ENCODE data around the gene FDX2. TPM values are rescaled to one million over a fixed set of nuclear protein-coding genes. Genes with fewer than 3 reads are reported as not detected.

FDX2 gene
- total RNA-seq, 1 experiment from 2014 or later: 26.2 TPM

DNA sequence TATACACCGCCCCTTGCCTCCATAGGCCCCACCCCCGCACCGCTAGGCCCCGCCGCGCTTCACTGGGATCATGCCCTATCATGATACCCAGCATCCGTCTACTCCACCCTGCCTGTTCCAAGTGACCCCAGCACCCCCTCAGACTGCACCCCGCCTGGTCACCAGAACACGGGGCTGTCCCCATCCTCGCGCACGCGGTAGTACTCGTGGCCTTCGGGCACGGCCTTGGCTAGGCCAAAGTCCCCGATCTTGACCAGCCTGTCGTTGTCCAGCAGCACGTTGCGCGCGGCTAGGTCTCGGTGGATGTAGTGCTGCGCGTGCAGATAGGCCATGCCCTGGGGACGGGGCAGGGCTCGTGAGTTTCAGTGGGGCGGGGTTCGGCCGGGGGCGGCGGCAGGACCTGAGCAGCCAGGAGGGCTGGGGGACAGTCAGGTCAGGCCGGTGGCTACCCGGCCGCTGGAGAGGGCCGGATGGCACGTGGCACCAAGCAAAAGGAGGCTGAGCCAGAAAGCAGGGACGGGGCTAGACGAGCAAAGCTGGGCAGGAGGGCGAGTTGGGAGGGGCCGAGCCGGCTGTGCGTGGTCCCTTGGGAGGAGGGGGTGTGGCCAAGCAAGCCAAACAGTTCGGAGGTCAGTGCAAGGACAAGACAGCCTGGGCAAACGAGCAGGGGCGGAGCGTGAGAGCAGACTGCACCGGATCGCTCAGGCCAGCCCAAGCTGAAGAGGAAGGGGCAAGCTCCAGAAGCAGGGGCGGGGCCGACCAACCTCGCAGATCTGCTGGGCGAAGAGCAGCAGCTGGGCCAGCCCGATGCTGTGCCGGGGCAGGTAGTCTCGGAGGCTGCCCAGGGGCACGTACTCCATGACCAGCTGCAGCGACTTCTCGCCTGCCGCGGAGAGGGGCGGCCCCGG is 37.2 kb upstream of the FDX2 start (continued):
- TF ChIP-seq, protein P1, sequence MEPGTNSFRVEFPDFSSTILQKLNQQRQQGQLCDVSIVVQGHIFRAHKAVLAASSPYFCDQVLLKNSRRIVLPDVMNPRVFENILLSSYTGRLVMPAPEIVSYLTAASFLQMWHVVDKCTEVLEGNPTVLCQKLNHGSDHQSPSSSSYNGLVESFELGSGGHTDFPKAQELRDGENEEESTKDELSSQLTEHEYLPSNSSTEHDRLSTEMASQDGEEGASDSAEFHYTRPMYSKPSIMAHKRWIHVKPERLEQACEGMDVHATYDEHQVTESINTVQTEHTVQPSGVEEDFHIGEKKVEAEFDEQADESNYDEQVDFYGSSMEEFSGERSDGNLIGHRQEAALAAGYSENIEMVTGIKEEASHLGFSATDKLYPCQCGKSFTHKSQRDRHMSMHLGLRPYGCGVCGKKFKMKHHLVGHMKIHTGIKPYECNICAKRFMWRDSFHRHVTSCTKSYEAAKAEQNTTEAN (CRISPR knock-in tag; IDR thresholded peaks at IDR 0.05): 0 out of 2 replicates have a peak, but pooled peaks have one; percentile 50
- TF ChIP-seq ESRRA (CRISPR knock-in tag; IDR thresholded peaks at IDR 0.05; ENCODE audit: borderline replicate concordance) (peak; percentile 33; the same call in 1 of the 2 replicates), ZNF232 (CRISPR knock-in tag; IDR thresholded peaks at IDR 0.05) (peak; percentile 45; the same call in 1 of the 2 replicates), JUN (CRISPR knock-in tag; IDR thresholded peaks at IDR 0.05) (no peak), ZNF671 (CRISPR knock-in tag; IDR thresholded peaks at IDR 0.05) (no peak), ZNF121 (CRISPR knock-in tag; IDR thresholded peaks at IDR 0.05) (peak; percentile 6; the same call in 1 of the 2 replicates), SMAD3 (CRISPR knock-in tag; IDR thresholded peaks at IDR 0.05; ENCODE audit: borderline replicate concordance) (0 out of 2 replicates have a peak, but pooled peaks have one; percentile 52)
- TF ChIP-seq, protein P2, sequence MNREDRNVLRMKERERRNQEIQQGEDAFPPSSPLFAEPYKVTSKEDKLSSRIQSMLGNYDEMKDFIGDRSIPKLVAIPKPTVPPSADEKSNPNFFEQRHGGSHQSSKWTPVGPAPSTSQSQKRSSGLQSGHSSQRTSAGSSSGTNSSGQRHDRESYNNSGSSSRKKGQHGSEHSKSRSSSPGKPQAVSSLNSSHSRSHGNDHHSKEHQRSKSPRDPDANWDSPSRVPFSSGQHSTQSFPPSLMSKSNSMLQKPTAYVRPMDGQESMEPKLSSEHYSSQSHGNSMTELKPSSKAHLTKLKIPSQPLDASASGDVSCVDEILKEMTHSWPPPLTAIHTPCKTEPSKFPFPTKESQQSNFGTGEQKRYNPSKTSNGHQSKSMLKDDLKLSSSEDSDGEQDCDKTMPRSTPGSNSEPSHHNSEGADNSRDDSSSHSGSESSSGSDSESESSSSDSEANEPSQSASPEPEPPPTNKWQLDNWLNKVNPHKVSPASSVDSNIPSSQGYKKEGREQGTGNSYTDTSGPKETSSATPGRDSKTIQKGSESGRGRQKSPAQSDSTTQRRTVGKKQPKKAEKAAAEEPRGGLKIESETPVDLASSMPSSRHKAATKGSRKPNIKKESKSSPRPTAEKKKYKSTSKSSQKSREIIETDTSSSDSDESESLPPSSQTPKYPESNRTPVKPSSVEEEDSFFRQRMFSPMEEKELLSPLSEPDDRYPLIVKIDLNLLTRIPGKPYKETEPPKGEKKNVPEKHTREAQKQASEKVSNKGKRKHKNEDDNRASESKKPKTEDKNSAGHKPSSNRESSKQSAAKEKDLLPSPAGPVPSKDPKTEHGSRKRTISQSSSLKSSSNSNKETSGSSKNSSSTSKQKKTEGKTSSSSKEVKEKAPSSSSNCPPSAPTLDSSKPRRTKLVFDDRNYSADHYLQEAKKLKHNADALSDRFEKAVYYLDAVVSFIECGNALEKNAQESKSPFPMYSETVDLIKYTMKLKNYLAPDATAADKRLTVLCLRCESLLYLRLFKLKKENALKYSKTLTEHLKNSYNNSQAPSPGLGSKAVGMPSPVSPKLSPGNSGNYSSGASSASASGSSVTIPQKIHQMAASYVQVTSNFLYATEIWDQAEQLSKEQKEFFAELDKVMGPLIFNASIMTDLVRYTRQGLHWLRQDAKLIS (CRISPR knock-in tag; IDR thresholded peaks at IDR 0.05; ENCODE audit: borderline replicate concordance): no peak
- TF ChIP-seq, protein P3, sequence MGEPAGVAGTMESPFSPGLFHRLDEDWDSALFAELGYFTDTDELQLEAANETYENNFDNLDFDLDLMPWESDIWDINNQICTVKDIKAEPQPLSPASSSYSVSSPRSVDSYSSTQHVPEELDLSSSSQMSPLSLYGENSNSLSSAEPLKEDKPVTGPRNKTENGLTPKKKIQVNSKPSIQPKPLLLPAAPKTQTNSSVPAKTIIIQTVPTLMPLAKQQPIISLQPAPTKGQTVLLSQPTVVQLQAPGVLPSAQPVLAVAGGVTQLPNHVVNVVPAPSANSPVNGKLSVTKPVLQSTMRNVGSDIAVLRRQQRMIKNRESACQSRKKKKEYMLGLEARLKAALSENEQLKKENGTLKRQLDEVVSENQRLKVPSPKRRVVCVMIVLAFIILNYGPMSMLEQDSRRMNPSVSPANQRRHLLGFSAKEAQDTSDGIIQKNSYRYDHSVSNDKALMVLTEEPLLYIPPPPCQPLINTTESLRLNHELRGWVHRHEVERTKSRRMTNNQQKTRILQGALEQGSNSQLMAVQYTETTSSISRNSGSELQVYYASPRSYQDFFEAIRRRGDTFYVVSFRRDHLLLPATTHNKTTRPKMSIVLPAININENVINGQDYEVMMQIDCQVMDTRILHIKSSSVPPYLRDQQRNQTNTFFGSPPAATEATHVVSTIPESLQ (CRISPR knock-in tag; IDR thresholded peaks at IDR 0.05): no peak
- TF ChIP-seq, protein P4, sequence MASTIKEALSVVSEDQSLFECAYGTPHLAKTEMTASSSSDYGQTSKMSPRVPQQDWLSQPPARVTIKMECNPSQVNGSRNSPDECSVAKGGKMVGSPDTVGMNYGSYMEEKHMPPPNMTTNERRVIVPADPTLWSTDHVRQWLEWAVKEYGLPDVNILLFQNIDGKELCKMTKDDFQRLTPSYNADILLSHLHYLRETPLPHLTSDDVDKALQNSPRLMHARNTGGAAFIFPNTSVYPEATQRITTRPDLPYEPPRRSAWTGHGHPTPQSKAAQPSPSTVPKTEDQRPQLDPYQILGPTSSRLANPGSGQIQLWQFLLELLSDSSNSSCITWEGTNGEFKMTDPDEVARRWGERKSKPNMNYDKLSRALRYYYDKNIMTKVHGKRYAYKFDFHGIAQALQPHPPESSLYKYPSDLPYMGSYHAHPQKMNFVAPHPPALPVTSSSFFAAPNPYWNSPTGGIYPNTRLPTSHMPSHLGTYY (CRISPR knock-in tag; IDR thresholded peaks at IDR 0.05): no peak
- TF ChIP-seq, protein P5, sequence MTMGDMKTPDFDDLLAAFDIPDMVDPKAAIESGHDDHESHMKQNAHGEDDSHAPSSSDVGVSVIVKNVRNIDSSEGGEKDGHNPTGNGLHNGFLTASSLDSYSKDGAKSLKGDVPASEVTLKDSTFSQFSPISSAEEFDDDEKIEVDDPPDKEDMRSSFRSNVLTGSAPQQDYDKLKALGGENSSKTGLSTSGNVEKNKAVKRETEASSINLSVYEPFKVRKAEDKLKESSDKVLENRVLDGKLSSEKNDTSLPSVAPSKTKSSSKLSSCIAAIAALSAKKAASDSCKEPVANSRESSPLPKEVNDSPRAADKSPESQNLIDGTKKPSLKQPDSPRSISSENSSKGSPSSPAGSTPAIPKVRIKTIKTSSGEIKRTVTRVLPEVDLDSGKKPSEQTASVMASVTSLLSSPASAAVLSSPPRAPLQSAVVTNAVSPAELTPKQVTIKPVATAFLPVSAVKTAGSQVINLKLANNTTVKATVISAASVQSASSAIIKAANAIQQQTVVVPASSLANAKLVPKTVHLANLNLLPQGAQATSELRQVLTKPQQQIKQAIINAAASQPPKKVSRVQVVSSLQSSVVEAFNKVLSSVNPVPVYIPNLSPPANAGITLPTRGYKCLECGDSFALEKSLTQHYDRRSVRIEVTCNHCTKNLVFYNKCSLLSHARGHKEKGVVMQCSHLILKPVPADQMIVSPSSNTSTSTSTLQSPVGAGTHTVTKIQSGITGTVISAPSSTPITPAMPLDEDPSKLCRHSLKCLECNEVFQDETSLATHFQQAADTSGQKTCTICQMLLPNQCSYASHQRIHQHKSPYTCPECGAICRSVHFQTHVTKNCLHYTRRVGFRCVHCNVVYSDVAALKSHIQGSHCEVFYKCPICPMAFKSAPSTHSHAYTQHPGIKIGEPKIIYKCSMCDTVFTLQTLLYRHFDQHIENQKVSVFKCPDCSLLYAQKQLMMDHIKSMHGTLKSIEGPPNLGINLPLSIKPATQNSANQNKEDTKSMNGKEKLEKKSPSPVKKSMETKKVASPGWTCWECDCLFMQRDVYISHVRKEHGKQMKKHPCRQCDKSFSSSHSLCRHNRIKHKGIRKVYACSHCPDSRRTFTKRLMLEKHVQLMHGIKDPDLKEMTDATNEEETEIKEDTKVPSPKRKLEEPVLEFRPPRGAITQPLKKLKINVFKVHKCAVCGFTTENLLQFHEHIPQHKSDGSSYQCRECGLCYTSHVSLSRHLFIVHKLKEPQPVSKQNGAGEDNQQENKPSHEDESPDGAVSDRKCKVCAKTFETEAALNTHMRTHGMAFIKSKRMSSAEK (CRISPR knock-in tag; IDR thresholded peaks at IDR 0.05; ENCODE audit: borderline replicate concordance): no peak
- TF ChIP-seq, protein P6, sequence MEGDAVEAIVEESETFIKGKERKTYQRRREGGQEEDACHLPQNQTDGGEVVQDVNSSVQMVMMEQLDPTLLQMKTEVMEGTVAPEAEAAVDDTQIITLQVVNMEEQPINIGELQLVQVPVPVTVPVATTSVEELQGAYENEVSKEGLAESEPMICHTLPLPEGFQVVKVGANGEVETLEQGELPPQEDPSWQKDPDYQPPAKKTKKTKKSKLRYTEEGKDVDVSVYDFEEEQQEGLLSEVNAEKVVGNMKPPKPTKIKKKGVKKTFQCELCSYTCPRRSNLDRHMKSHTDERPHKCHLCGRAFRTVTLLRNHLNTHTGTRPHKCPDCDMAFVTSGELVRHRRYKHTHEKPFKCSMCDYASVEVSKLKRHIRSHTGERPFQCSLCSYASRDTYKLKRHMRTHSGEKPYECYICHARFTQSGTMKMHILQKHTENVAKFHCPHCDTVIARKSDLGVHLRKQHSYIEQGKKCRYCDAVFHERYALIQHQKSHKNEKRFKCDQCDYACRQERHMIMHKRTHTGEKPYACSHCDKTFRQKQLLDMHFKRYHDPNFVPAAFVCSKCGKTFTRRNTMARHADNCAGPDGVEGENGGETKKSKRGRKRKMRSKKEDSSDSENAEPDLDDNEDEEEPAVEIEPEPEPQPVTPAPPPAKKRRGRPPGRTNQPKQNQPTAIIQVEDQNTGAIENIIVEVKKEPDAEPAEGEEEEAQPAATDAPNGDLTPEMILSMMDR (IDR thresholded peaks at IDR 0.05): no peak
- TF ChIP-seq, protein P7, sequence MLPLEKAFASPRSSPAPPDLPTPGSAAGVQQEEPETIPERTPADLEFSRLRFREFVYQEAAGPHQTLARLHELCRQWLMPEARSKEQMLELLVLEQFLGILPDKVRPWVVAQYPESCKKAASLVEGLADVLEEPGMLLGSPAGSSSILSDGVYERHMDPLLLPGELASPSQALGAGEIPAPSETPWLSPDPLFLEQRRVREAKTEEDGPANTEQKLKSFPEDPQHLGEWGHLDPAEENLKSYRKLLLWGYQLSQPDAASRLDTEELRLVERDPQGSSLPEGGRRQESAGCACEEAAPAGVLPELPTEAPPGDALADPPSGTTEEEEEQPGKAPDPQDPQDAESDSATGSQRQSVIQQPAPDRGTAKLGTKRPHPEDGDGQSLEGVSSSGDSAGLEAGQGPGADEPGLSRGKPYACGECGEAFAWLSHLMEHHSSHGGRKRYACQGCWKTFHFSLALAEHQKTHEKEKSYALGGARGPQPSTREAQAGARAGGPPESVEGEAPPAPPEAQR (CRISPR knock-in tag; IDR thresholded peaks at IDR 0.05): no peak
- TF ChIP-seq, protein P8, sequence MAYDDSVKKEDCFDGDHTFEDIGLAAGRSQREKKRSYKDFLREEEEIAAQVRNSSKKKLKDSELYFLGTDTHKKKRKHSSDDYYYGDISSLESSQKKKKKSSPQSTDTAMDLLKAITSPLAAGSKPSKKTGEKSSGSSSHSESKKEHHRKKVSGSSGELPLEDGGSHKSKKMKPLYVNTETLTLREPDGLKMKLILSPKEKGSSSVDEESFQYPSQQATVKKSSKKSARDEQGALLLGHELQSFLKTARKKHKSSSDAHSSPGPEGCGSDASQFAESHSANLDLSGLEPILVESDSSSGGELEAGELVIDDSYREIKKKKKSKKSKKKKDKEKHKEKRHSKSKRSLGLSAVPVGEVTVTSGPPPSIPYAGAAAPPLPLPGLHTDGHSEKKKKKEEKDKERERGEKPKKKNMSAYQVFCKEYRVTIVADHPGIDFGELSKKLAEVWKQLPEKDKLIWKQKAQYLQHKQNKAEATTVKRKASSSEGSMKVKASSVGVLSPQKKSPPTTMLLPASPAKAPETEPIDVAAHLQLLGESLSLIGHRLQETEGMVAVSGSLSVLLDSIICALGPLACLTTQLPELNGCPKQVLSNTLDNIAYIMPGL (CRISPR knock-in tag; IDR thresholded peaks at IDR 0.05): no peak
- TF ChIP-seq, protein P9, sequence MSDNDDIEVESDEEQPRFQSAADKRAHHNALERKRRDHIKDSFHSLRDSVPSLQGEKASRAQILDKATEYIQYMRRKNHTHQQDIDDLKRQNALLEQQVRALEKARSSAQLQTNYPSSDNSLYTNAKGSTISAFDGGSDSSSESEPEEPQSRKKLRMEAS (CRISPR knock-in tag; IDR thresholded peaks at IDR 0.05): peak; percentile 91

Data from WTC11 (cell line).